Tibial nerve (tissue), 4 donors: Measurements from ENCODE around the gene FYB2. TPM values are rescaled to one million over a fixed set of nuclear protein-coding genes. Genes with fewer than 3 reads are reported as not detected.

Source experiments
- DNase-seq, 2 donors: peaks; one replicate each; pipeline ENCODE4 v3.0.0-alpha.2; 2019; ENCODE audit warnings: low spot score in 2 of 2
- H3K27ac ChIP-seq, 4 donors: fragments of 200-600 bp; sonication (generic) in 3 of 4; one replicate each; pipeline ENCODE4 v1.5.1; 2017 to 2019; ENCODE audit warnings: mild to moderate bottlenecking in 1 of 4
- H3K27me3 ChIP-seq, 2 donors: fragments of 200-600 bp; sonication (generic) in 1 of 2; one replicate each; pipeline versions ENCODE4 v1.5.1 to v1.6.0; 2017 to 2019
- H3K36me3 ChIP-seq, 3 donors: fragments of 200-600 bp; sonication (generic); one replicate each; pipeline ENCODE4 v1.5.1; 2018 to 2019
- H3K4me1 ChIP-seq, 4 donors: fragments of 200-600 bp; sonication (generic) in 3 of 4; one replicate each; pipeline ENCODE4 v1.5.1; 2017 to 2019
- H3K4me3 ChIP-seq, 4 donors: fragments of 200-600 bp; sonication (generic) in 3 of 4; one replicate each; pipeline ENCODE4 v1.5.1; 2017 to 2019; ENCODE audit warnings: mild to moderate bottlenecking in 1 of 4, moderate library complexity in 1 of 4
- H3K9me3 ChIP-seq, 4 donors: fragments of 200-600 bp; sonication (generic) in 3 of 4; one replicate each; pipeline ENCODE4 v1.5.1; 2017 to 2019
- EP300 ChIP-seq, 2 donors: sonication (generic); formaldehyde crosslinking; IDR thresholded peaks; one replicate each; pipeline ENCODE4 v1.6.1; 2017; ENCODE audit warnings: antibody characterized with exemption in 2 of 2, mild to moderate bottlenecking in 1 of 2
- POLR2A ChIP-seq, 2 donors: fragments of 450-650 bp; IDR thresholded peaks; one replicate each; pipeline ENCODE4 v1.6.1; 2017; ENCODE audit warnings: antibody characterized with exemption in 2 of 2, mild to moderate bottlenecking in 2 of 2, moderate library complexity in 2 of 2
- WGBS, 2 donors: methylation state at CpG; one replicate each; pipeline ENCODE4 v1.1.5; 2018; 5-methylcytosine and 5-hydroxymethylcytosine counted together
- total RNA-seq, 4 donors: library from RNA; depleted of rRNA; stranded (reverse); fragments of >200 nt; gene quantifications; one replicate each; pipeline ENCODE4 v1.1.0, GENCODE V29; 2016
- TF ChIP-seq, protein P1 (sequence below), 5 experiments: fragments of 200-600 bp in 3 of 5; fragments of 450-650 bp in 2 of 5; sonication (generic) in 3 of 5; IDR thresholded peaks; one replicate each; pipeline ENCODE4 v1.5.1; 2016 to 2019; ENCODE audit warnings: antibody characterized with exemption in 5 of 5, mild to moderate bottlenecking in 3 of 5, moderate library complexity in 2 of 5

FYB2 gene, protein sequence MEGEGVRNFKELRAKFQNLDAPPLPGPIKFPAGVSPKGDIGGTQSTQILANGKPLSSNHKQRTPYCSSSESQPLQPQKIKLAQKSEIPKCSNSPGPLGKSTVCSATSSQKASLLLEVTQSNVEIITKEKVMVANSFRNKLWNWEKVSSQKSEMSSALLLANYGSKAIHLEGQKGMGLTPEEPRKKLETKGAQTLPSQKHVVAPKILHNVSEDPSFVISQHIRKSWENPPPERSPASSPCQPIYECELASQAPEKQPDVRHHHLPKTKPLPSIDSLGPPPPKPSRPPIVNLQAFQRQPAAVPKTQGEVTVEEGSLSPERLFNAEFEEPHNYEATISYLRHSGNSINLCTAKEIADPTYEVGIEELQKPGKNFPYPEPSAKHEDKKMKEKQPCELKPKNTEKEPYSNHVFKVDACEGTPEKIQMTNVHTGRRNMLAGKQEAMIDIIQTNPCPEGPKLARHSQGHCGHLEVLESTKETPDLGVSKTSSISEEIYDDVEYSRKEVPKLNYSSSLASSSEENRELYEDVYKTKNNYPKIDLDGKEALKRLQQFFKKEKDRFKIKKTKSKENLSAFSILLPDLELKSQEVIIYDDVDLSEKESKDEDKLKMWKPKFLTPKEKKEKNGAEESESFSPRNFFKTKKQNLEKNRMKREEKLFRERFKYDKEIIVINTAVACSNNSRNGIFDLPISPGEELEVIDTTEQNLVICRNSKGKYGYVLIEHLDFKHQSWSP
- total RNA-seq: not detected

DNA sequence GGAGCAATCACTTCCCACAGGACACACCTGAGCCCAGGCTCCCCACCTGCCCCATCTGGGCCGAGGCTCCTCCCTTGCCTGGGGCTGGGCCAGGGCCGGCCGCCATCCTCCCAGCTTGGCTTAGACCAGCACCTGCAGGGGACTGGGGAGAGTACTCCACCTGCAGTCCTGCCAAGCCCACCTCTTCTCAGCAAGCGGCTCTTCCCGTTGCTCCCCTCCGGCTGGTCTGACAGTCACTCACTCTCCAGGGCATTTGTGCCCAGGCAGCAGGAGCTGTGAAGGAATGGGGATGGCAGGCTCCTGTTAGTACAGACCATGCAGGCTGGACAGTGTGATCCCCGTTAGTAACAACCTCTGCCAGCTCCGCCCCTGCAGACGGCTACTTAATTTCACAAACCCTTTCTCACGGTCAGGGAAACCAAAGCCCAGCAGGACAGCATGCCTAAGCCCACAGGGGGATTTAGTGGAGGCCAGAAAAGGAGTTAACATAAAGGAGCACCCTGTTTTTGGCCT is at the start of gene FYB2:
Gene FYB2 (minus strand): TSS at position 18 of the 513 bp plus-strand sequence. CDS start 114 bp downstream, outside the sequence.
- 77 to 83% methylated on average over 4 to 10 of the region's 10 CpGs for WGBS, 2 donors
- no peak for DNase-seq
- no peak for TF ChIP-seq POLR2A (IDR thresholded peaks at IDR 0.05)
- Histone ChIP-seq H3K4me3 (no peak within 1 kb of the TSS), H3K36me3 (no peaks in the 10 kb centered on the region), H3K27ac (no peak within 1 kb of the TSS), H3K9me3 (peaks cover 0 to 8% (median 0%) of the 10 kb centered on the region in 4 donors), H3K27me3 (peaks cover 0 to 4% of the 10 kb centered on the region in 2 donors), H3K4me1 (peaks cover 0 to 8% (median 0%) of the 10 kb centered on the region in 4 donors)

DNA sequence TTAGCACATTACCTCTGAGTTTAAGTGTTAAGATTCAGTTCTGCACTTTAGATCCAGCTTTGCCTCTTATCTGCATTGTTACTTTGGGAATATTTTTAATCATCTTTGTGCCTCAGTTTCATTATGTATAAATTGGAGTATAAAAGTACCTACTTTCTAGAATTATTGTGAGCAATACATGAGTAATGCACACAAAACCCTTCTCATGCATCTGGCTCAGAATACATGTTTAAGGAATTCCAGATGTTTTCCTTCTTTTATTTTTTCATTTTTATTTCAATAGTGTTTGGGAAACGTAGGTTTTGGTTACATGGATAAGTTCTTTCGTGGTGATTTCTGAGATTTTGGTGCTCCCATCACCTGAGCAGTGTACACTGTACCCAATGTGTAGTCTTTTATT is 49.6 kb upstream of the FYB2 start:
- Histone ChIP-seq H3K4me1 (no peaks in the 10 kb centered on the region), H3K27me3 (no peaks in the 10 kb centered on the region), H3K27ac (no peak overlapping the region), H3K36me3 (no peaks in the 10 kb centered on the region), H3K4me3 (no peak overlapping the region), H3K9me3 (no peaks in the 10 kb centered on the region)
- TF ChIP-seq POLR2A (IDR thresholded peaks at IDR 0.05) (no peak), EP300 (IDR thresholded peaks at IDR 0.05) (no peak)
- TF ChIP-seq, protein P1, sequence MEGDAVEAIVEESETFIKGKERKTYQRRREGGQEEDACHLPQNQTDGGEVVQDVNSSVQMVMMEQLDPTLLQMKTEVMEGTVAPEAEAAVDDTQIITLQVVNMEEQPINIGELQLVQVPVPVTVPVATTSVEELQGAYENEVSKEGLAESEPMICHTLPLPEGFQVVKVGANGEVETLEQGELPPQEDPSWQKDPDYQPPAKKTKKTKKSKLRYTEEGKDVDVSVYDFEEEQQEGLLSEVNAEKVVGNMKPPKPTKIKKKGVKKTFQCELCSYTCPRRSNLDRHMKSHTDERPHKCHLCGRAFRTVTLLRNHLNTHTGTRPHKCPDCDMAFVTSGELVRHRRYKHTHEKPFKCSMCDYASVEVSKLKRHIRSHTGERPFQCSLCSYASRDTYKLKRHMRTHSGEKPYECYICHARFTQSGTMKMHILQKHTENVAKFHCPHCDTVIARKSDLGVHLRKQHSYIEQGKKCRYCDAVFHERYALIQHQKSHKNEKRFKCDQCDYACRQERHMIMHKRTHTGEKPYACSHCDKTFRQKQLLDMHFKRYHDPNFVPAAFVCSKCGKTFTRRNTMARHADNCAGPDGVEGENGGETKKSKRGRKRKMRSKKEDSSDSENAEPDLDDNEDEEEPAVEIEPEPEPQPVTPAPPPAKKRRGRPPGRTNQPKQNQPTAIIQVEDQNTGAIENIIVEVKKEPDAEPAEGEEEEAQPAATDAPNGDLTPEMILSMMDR (IDR thresholded peaks at IDR 0.05): no peak
- DNase-seq: no peak
- 52 to 60% methylated on average over 2 of the region's 2 CpGs for WGBS, 2 donors

DNA sequence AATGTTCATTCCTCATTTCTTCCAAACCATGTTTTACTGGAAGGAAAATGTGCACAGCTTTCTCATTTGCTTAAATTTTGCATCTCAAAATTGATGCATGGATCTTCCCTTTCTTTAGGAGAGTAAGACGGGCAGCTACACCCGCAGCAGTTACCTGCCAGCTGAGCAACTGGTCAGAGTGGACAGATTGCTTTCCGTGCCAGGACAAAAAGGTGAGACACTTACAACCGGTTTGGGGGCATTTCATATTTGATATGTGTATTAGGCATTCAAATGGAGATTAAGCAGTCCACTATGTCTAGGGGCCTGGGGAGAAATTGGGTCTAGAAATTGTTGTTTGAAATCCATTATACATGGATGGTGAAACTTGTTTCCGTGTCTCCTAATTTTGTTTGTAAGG is 48.3 kb upstream of the FYB2 start:
- 90 to 91% methylated on average over 5 of the region's 5 CpGs for WGBS, 2 donors
- Histone ChIP-seq H3K9me3 (no peaks in the 10 kb centered on the region), H3K27me3 (no peaks in the 10 kb centered on the region), H3K4me1 (no peaks in the 10 kb centered on the region), H3K27ac (no peak overlapping the region), H3K36me3 (no peaks in the 10 kb centered on the region), H3K4me3 (no peak overlapping the region)
- TF ChIP-seq POLR2A (IDR thresholded peaks at IDR 0.05): no peak
- no peak for TF ChIP-seq EP300 (IDR thresholded peaks at IDR 0.05)
- TF ChIP-seq, protein P1 (IDR thresholded peaks at IDR 0.05): no peak
- no peak for DNase-seq

DNA sequence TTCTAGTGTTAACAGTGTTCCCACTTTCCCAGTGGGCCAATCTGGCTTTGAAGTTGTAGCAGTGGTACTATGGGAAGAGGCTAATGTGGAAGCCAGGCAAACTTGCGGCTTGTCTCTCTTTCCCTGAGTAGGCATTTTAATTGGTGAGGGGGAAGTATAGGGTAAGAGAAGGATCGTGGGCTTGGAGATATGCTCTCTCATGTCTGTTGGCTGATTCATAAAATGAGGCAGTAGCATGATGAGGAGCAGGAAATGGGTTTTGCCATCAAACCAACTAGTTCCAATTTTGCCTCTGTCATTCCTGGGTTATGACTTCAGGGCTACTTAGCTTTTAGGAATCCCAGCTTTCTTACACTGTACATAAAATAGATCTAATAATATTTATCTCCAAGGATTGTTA is 47.5 kb upstream of the FYB2 start:
- H3K27me3 ChIP-seq: no peaks in the 10 kb centered on the region
- TF ChIP-seq POLR2A (IDR thresholded peaks at IDR 0.05) (no peak), EP300 (IDR thresholded peaks at IDR 0.05) (no peak)
- TF ChIP-seq, protein P1 (IDR thresholded peaks at IDR 0.05): no peak
- DNase-seq: no peak
- H3K27ac ChIP-seq: no peak overlapping the region
- 61 to 63% methylated on average over 2 of the region's 2 CpGs for WGBS, 2 donors
- no peaks in the 10 kb centered on the region for H3K9me3 ChIP-seq
- no peaks in the 10 kb centered on the region for H3K4me1 ChIP-seq
- no peak overlapping the region for H3K4me3 ChIP-seq
- no peaks in the 10 kb centered on the region for H3K36me3 ChIP-seq

DNA sequence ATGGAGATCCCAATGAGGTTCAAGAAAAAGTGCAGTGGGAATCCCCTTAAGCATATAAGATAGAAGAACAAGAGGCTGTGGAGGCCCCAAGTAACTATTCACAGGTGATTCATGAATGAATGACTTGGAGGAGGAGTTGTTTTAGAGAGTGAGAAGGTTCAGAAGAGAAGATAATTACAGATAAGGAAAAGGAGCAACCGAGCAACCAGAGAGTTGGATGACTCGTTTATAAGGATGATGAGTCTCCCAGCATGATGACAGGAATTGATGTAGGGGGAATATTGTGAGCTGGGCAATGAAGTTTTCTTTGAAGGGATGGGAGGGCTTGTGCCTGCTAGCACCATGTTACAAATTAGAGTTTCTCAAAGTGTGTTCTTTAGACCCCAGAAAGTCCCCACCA is 45.2 kb upstream of the FYB2 start:
- no peaks in the 10 kb centered on the region for H3K27me3 ChIP-seq
- no peak for DNase-seq
- no peak for TF ChIP-seq POLR2A (IDR thresholded peaks at IDR 0.05)
- TF ChIP-seq, protein P1 (IDR thresholded peaks at IDR 0.05): no peak
- TF ChIP-seq EP300 (IDR thresholded peaks at IDR 0.05): no peak
- H3K27ac ChIP-seq: no peak overlapping the region
- no peaks in the 10 kb centered on the region for H3K9me3 ChIP-seq
- no peak overlapping the region for H3K4me3 ChIP-seq
- no peaks in the 10 kb centered on the region for H3K36me3 ChIP-seq
- no peaks in the 10 kb centered on the region for H3K4me1 ChIP-seq
- WGBS, 2 donors: 81 to 88% methylated on average over 2 of the region's 2 CpGs
